Measurements from ENCODE around the gene ZKSCAN3.

DNA sequence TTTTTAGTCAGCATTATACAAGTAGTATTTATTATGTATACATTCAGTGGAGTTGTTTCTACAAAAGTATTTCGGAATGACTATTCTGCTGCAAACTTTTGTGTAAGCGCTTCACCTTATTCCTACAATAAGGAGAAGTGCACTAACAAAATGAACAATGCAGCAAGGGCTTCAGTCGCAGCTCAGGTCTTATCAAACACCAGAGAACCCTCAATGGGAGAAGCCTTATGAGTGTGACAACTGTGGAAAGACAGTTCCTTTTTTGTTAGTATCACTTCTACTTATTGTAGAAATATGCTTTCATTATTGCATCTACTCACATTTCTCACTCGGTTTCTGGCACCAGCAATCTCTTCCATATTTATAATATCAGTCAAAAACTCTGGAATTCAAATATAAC is 18.8 kb downstream of the ZKSCAN3 start:
- TF ChIP-seq GATA2 (IDR thresholded peaks at IDR 0.05; ENCODE audit: low read depth, low read length): no peak
- TF ChIP-seq GATA3 (IDR thresholded peaks at IDR 0.05; ENCODE audit: low read depth, low read length): no peak
